K562 (cell line): ENCODE data around the gene HSBP1L1. TPM values are rescaled to one million over a fixed set of nuclear protein-coding genes. Genes with fewer than 3 reads are reported as not detected.

Experiments
- ATAC-seq: fragments of 200-7000 bp; cut with Tn5 transposase; 3 replicates; pipeline ENCODE4 v1.9.1; 2020; ENCODE audit warnings: moderate library complexity
- BruUV-seq: library from RNA; stranded (reverse); fragments of 400-500 nt; replicated peaks from 2 replicates; lab custom pipeline; 2021; lab: Mats Ljungman, UMichigan
- CTCF ChIA-PET: fragments of 300-600 bp; formaldehyde crosslinking; extraction: SDS; loops from one replicate; lab custom pipeline; 2021; ENCODE audit warnings: low intra/inter-chr PET ratio; lab: Yijun Ruan, JAX
- POLR2A ChIA-PET: fragments of 300-600, 350-650 bp; sonication (Branson Sonifier 250); formaldehyde crosslinking; extraction: SDS; loops from one replicate; lab custom pipeline; 2021; ENCODE audit warnings: antibody characterized with exemption, inconsistent platforms; lab: Yijun Ruan, JAX
- DNase-seq, 4 experiments: peaks; one replicate each; pipeline versions ENCODE4 v3.0.0 to v3.0.0-alpha.2; 2011 to 2018; ENCODE audit warnings: low spot score in 3 of 4, mixed read lengths in 3 of 4; ENCODE audit errors: extremely low read depth in 1 of 4
- FAIRE-seq: peaks from 2 replicates; lab custom pipeline; 2011; peaks lifted over from hg19 to GRCh38; lab: Jason Lieb, UNC
- H2AFZ ChIP-seq: 2 replicates; pipeline ENCODE4 v1.6.0; 2011; ENCODE audit warnings: low read depth, low read length, control low read depth, inconsistent platforms
- H3K27ac ChIP-seq: fragments of 200-600 bp; 3 replicates; pipeline ENCODE4 v1.8.0; 2011; ENCODE audit warnings: low read depth, mild to moderate bottlenecking, control low read depth, inconsistent platforms, low read length, moderate library complexity, mixed read lengths; ENCODE audit errors: extremely low read depth
- H3K27me3 ChIP-seq, 2 experiments: fragments of 300-600 bp in 1 of 2; 2 replicates in 1 of 2; 3 replicates in 1 of 2; pipeline versions ENCODE4 v1.6.0 to v1.8.0; 2011; ENCODE audit warnings: inconsistent platforms in 2 of 2, low read length in 2 of 2, mild to moderate bottlenecking in 1 of 2, mixed read lengths in 1 of 2, moderate library complexity in 1 of 2; ENCODE audit not compliant: control insufficient read depth in 2 of 2, insufficient read depth in 2 of 2
- H3K36me3 ChIP-seq: fragments of 300-600 bp; 3 replicates; pipeline ENCODE4 v1.8.0; 2011; ENCODE audit warnings: mild to moderate bottlenecking, low read length, inconsistent platforms; ENCODE audit not compliant: control insufficient read depth, insufficient read depth
- H3K4me1 ChIP-seq, 2 experiments: fragments of 200-600 bp in 1 of 2; replicated peaks in 1 of 2; 2 replicates in 1 of 2; 3 replicates in 1 of 2; pipeline versions ENCODE4 v1.5.1 to v1.8.0; 2011; ENCODE audit warnings: inconsistent platforms in 2 of 2, low read length in 2 of 2, mild to moderate bottlenecking in 1 of 2, mixed read lengths in 1 of 2, moderate library complexity in 1 of 2; ENCODE audit not compliant: control insufficient read depth in 2 of 2, insufficient read depth in 2 of 2
- H3K4me2 ChIP-seq: 2 replicates; pipeline ENCODE4 v1.6.1; 2011; ENCODE audit warnings: low read length, control low read depth, inconsistent platforms, mixed read lengths; ENCODE audit not compliant: insufficient read depth
- H3K4me3 ChIP-seq: fragments of 200-600 bp; sonication (generic), shearing (Covaris generic); 2 replicates; pipeline ENCODE4 v1.5.1; 2016; ENCODE audit warnings: control low read depth, inconsistent platforms
- H3K79me2 ChIP-seq: fragments of 200-600 bp; 3 replicates; pipeline ENCODE4 v1.8.0; 2011; ENCODE audit warnings: low read length, inconsistent platforms; ENCODE audit not compliant: control insufficient read depth, insufficient read depth
- H3K9ac ChIP-seq, 2 experiments: 2 replicates each; pipeline versions ENCODE4 v1.6.0 to v1.6.1; 2011; ENCODE audit warnings: low read depth in 2 of 2, low read length in 2 of 2, control low read depth in 1 of 2, inconsistent platforms in 1 of 2, mild to moderate bottlenecking in 1 of 2, mixed read lengths in 1 of 2; ENCODE audit not compliant: insufficient read depth in 1 of 2
- H3K9me1 ChIP-seq: one replicate; pipeline ENCODE4 v1.6.0; 2011; ENCODE audit warnings: inconsistent platforms, mild to moderate bottlenecking, low read length, moderate library complexity; ENCODE audit not compliant: control insufficient read depth, insufficient read depth
- H3K9me3 ChIP-seq: replicated peaks from 2 replicates; pipeline ENCODE4 v1.5.1; 2011; ENCODE audit warnings: low read depth, low read length, inconsistent platforms; ENCODE audit not compliant: control insufficient read depth, insufficient read depth
- H4K20me1 ChIP-seq: replicated peaks from 2 replicates; pipeline ENCODE4 v1.6.1; 2011; ENCODE audit warnings: low read length, inconsistent platforms, mixed read lengths; ENCODE audit not compliant: control insufficient read depth, insufficient read depth
- MCM7 ChIP-seq, 2 experiments: fragments of 450-650 bp; IDR thresholded peaks; 2 replicates each; pipeline ENCODE4 v1.6.1; 2016 to 2018
- PHF8 ChIP-seq: fragments of 200-600 bp; sonication (generic); IDR thresholded peaks from 2 replicates; pipeline ENCODE4 v1.6.1; 2012; ENCODE audit warnings: mixed run types, mild to moderate bottlenecking, inconsistent platforms, low read length, moderate library complexity, borderline replicate concordance
- PREB ChIP-seq: sonication (generic); formaldehyde crosslinking; IDR thresholded peaks from 2 replicates; pipeline ENCODE4 v1.8.1; 2023; ENCODE audit warnings: mild to moderate bottlenecking, missing genetic modification reagents
- SRSF3 ChIP-seq: fragments of 200-400 bp; formaldehyde crosslinking; IDR thresholded peaks from 2 replicates; pipeline ENCODE4 v1.6.1; 2016; ENCODE audit warnings: mild to moderate bottlenecking, low read length, moderate library complexity; ENCODE audit not compliant: insufficient read depth
- USF1 ChIP-seq: sonication (generic); formaldehyde crosslinking; IDR thresholded peaks from 2 replicates; pipeline ENCODE4 v1.9.0; 2022; ENCODE audit warnings: mild to moderate bottlenecking, missing genetic modification reagents
- YY1 ChIP-seq, 3 experiments: IDR thresholded peaks; 2 replicates each; pipeline ENCODE4 v1.6.1; 2011; ENCODE audit warnings: low read length in 2 of 3, mild to moderate bottlenecking in 2 of 3, moderate library complexity in 2 of 3, borderline replicate concordance in 1 of 3, control low read depth in 1 of 3, low read depth in 1 of 3; ENCODE audit not compliant: insufficient read depth in 3 of 3, insufficient replicate concordance in 2 of 3, control insufficient read depth in 1 of 3, insufficient read length in 1 of 3; ENCODE audit errors: extremely low read depth in 1 of 3
- ZNF639 ChIP-seq, 2 experiments: fragments of 200-800 bp in 1 of 2; sonication (Bioruptor generic) in 1 of 2; sonication (generic) in 1 of 2; formaldehyde crosslinking in 1 of 2; IDR thresholded peaks in 1 of 2; conservative IDR thresholded peaks in 1 of 2; 2 replicates each; pipeline versions ENCODE4 v1.5.0 to v1.6.1; 2016 to 2020; ENCODE audit warnings: missing compliant biosample characterization in 1 of 2, missing genetic modification characterization in 1 of 2, missing genetic modification reagents in 1 of 2
- ZNF644 ChIP-seq: fragments of 200-800 bp; sonication (Bioruptor generic); IDR thresholded peaks from 2 replicates; pipeline ENCODE4 v1.6.1; 2016; ENCODE audit warnings: low read depth, missing genetic modification characterization, missing compliant biosample characterization
- ZNF764 ChIP-seq: fragments of 250-450 bp; sonication (Bioruptor Pico); IDR thresholded peaks from 2 replicates; pipeline ENCODE4 v1.4.0; 2020; ENCODE audit warnings: low read depth, mild to moderate bottlenecking, moderate library complexity
- ZNF780A ChIP-seq: fragments of 250-450 bp; sonication (Bioruptor Pico); IDR thresholded peaks from 2 replicates; pipeline ENCODE4 v1.5.0; 2021; ENCODE audit warnings: mild to moderate bottlenecking
- WGBS: fragments of 100-300 bp; shearing (Covaris generic); methylation state at CpG from one replicate; pipeline ENCODE4 v1.1.6; 2016; ENCODE audit warnings: low coverage, mixed read lengths; ENCODE audit not compliant: insufficient coverage; ENCODE audit errors: missing lambda C conversion rate; 5-methylcytosine and 5-hydroxymethylcytosine counted together
- in situ Hi-C: fragments of 300-500 bp; cut with MboI; formaldehyde crosslinking; loops from 4 replicates; pipeline ENCODE4 v1.15.0; 2018; ENCODE audit warnings: inconsistent platforms, mixed read lengths
- intact Hi-C: fragments of 100-400 bp; cut with micrococcal nuclease; formaldehyde crosslinking; loops from 2 replicates; pipeline ENCODE4 v1.14.2; 2022
- polyA plus RNA-seq, 8 experiments: library from polyadenylated mRNA; depleted of rRNA in 4 of 8; stranded (reverse) in 5 of 8; unstranded in 3 of 8; fragments of >200 nt; fragmentation: Nextera tagmentation in 2 of 8; fragmentation: Illumina TruSeq in 1 of 8; extraction: Ambion mirVana in 2 of 8; extraction: Trizol in 1 of 8; gene quantifications; 2 replicates each; pipeline versions ENCODE4 v1.2.1 to v1.2.3, GENCODE V29; 2011 to 2014; ENCODE audit warnings: inconsistent platforms in 1 of 8, missing spikeins in 1 of 8
- total RNA-seq, 7 experiments: library from RNA; depleted of rRNA in 6 of 7; stranded (reverse); fragments of >200 nt in 6 of 7; fragmentation: Illumina TruSeq in 2 of 7; extraction: Trizol in 2 of 7; gene quantifications; 2 replicates each; pipeline versions ENCODE4 v1.2.1 to v1.2.3, GENCODE V29; 2011 to 2021; ENCODE audit warnings: low replicate concordance in 1 of 7

Gene HSBP1L1
- total and polyA plus RNA-seq, 9 of the 15 experiments (the other 6 are each of a cell fraction or from before 2014, with no cell fraction given): 0.24 to 0.36 TPM; not detected in 7

- Histone ChIP-seq H3K4me2 (no peak overlapping the region), H3K27me3 (no peaks in the 10 kb centered on the region), H4K20me1 (no peaks in the 10 kb centered on the region), H3K4me1 (no peaks in the 10 kb centered on the region; a peak in 1 of 5 replicates), H3K9me3 (peaks cover 3% of the 10 kb centered on the region; the same call in 1 of the 2 replicates), H3K9ac (no peak overlapping the region), H2AFZ (no peak overlapping the region), H3K36me3 (peaks cover 3% of the 10 kb centered on the region; the same call in 1 of the 3 replicates), H3K9me1 (no peaks in the 10 kb centered on the region), H3K79me2 (no peaks in the 10 kb centered on the region), H3K4me3 (no peak overlapping the region), H3K27ac (no peak overlapping the region)
- CTCF ChIA-PET: no interaction called here
- no peak for FAIRE-seq
- peak in 1 of 3 experiments; percentile 54 for TF ChIP-seq YY1 (IDR thresholded peaks at IDR 0.05; ENCODE audit: borderline replicate concordance in 1 of 3, control insufficient read depth in 1 of 3, extremely low read depth in 1 of 3, insufficient read depth in 3 of 3, insufficient read length in 1 of 3, insufficient replicate concordance in 2 of 3, low read depth in 1 of 3, low read length in 2 of 3)
- TF ChIP-seq PHF8: no peak
- 75% methylated on average over 1 of the region's 3 CpGs for WGBS
- POLR2A ChIA-PET: interaction anchor here (1.1 kb wide), 1 partner anchor 13 kb away, joined by 3 read pairs; no protein-coding TSS in a partner anchor
- intact Hi-C loops (no loop called here), in situ Hi-C loops (no loop called here)
- DNase-seq: no peak
- no peak for ATAC-seq
- BruUV-seq: no TSS peak
These were observed 28.9 kb upstream of the HSBP1L1 start for GRCh38 chr18:79935499-79935898.

- H3K4me1 ChIP-seq: peaks cover 0 to 3% of the 10 kb centered on the region in 2 experiments; a peak in 2 of 5 replicates
- DNase-seq: no peak
- no peak overlapping the region for H3K9ac ChIP-seq
- POLR2A ChIA-PET: interaction anchor here (1.1 kb wide), 1 partner anchor 12 kb away, joined by 3 read pairs; no protein-coding TSS in a partner anchor
- WGBS: 81% methylated on average over 4 of the region's 6 CpGs
- H3K9me3 ChIP-seq: peaks cover 3% of the 10 kb centered on the region; the same call in 1 of the 2 replicates
- ATAC-seq: no peak
- no peak for FAIRE-seq
- no peak overlapping the region for H2AFZ ChIP-seq
- in situ Hi-C loops (no loop called here), intact Hi-C loops (no loop called here)
- H3K4me3 ChIP-seq: no peak overlapping the region
- H3K79me2 ChIP-seq: no peaks in the 10 kb centered on the region
- no TSS peak for BruUV-seq
- no peaks in the 10 kb centered on the region for H3K9me1 ChIP-seq
- H4K20me1 ChIP-seq: no peaks in the 10 kb centered on the region
- CTCF ChIA-PET: no interaction called here
- H3K27ac ChIP-seq: no peak overlapping the region
- H3K36me3 ChIP-seq: peaks cover 3% of the 10 kb centered on the region; the same call in 1 of the 3 replicates
- no peak overlapping the region for H3K4me2 ChIP-seq
- H3K27me3 ChIP-seq: no peaks in the 10 kb centered on the region
- no peak for TF ChIP-seq SRSF3
- no peak for TF ChIP-seq ZNF639 (CRISPR knock-in tag; conservative IDR thresholded peaks at IDR 0.05 in 1 of 2, IDR thresholded peaks at IDR 0.05 in 1 of 2)
- TF ChIP-seq PREB: no peak
- no peak for TF ChIP-seq ZNF780A (CRISPR knock-in tag)
- no peak for TF ChIP-seq ZNF764 (CRISPR knock-in tag)
- TF ChIP-seq ZNF644: no peak
- TF ChIP-seq USF1 (CRISPR knock-in tag): no peak
- TF ChIP-seq MCM7 (IDR thresholded peaks at IDR 0.05): no peak
These were observed 28.5 kb upstream of the HSBP1L1 start for GRCh38 chr18:79935925-79936324.
